ENCODE data around the gene ORMDL3. TPM values are rescaled to one million over a fixed set of nuclear protein-coding genes. Genes with fewer than 3 reads are reported as not detected.

ORMDL3 gene
- total RNA-seq, 1 donor from 2014 or later: 66.1 TPM

DNA sequence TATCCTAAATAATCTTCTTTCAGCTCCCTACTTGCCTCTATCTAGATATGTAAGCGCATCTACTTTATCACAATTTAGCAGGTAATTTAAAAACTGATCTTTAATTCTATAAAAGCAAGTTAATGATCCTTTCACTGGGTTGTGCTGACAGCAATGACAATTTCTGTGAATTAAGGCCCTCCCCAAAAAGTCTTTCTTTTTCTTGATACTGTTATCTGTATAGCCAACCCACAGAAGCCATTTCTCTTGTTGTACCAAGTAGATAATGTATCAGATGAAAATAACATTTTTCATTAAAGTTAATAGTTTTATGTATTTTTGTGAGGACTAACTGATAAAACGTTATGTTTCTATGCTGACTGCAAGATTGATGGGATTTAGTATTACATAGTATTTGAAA, 55.6 kb downstream of the ORMDL3 start:
- Mint-ChIP-seq H3K4me3 (ENCODE audit: low read depth) (no peak overlapping the region), H3K9me3 (no peaks in the 10 kb centered on the region)
- intact Hi-C loops (cut with micrococcal nuclease): no loop called here

More for the DNA sequence above, 55.6 kb downstream of the ORMDL3 start:
- H3K4me1 Mint-ChIP-seq (ENCODE audit: low read depth): peaks cover 12% of the 10 kb centered on the region
- DNase-seq (ENCODE audit: low spot score): no peak
- no peak overlapping the region for H3K27ac Mint-ChIP-seq
- H3K27me3 Mint-ChIP-seq (ENCODE audit: low read depth): peaks cover 12% of the 10 kb centered on the region
- H3K36me3 Mint-ChIP-seq (ENCODE audit: low read depth): no peaks in the 10 kb centered on the region

Other genes with a start within 250 kb of the ORMDL3 start
- gene PGAP3, start 239.5 kb downstream of the ORMDL3 start, total RNA-seq: 12.9 and 14.0 TPM in 2 replicates
- 4.0 and 4.1 TPM in 2 replicates for gene ERBB2, start 227.5 kb downstream of the ORMDL3 start, total RNA-seq
- gene MIEN1, start 197.1 kb downstream of the ORMDL3 start, total RNA-seq: 36.2 and 38.8 TPM in 2 replicates
- 0.39 and 0.74 TPM in 2 replicates for gene GRB7, start 189.7 kb downstream of the ORMDL3 start, total RNA-seq
- gene IKZF3, start 63.3 kb downstream of the ORMDL3 start, total RNA-seq: 18.3 and 20.3 TPM in 2 replicates
- not detected in 2 replicates for gene ZPBP2, start 59.4 kb downstream of the ORMDL3 start, total RNA-seq
- gene GSDMB, start 9.0 kb downstream of the ORMDL3 start, total RNA-seq: 24.6 and 26.3 TPM in 2 replicates
- not detected in 2 replicates for gene LRRC3C, start 131 bp upstream of the ORMDL3 start, total RNA-seq
- gene GSDMA, start 35.4 kb upstream of the ORMDL3 start, total RNA-seq: 0.11 and 0.53 TPM in 2 replicates
- gene PSMD3, start 53.2 kb upstream of the ORMDL3 start, total RNA-seq: 193 and 196 TPM in 2 replicates
- not detected in 2 replicates for gene CSF3, start 87.8 kb upstream of the ORMDL3 start, total RNA-seq
- 110 and 116 TPM in 2 replicates for gene MED24, start 126.8 kb upstream of the ORMDL3 start, total RNA-seq
- gene THRA, start 135.4 kb upstream of the ORMDL3 start, total RNA-seq: 4.9 and 5.6 TPM in 2 replicates
- 6.6 and 6.8 TPM in 2 replicates for gene NR1D1, start 173.0 kb upstream of the ORMDL3 start, total RNA-seq
- 87.6 and 95.8 TPM in 2 replicates for gene MSL1, start 194.4 kb upstream of the ORMDL3 start, total RNA-seq
- 118 and 120 TPM in 2 replicates for gene CASC3, start 212.9 kb upstream of the ORMDL3 start, total RNA-seq
- gene RAPGEFL1, start 249.9 kb upstream of the ORMDL3 start, total RNA-seq: 11.6 and 12.3 TPM in 2 replicates